ENCODE results near the gene PLCL1.
A peak's percentile ranks its signal among the peaks of the same experiment; 100 is the strongest.

Gene PLCL1

GRCh38 chr2:198036029-198036879, 231.9 kb downstream of the PLCL1 start:
- Histone ChIP-seq H3K27me3 (ENCODE audit: insufficient read depth, poor library complexity, severe bottlenecking) (peaks cover 2% of the 10 kb centered on the region), H3K27ac (replicated peaks) (no peak overlapping the region), H3K4me3 (replicated peaks; ENCODE audit: insufficient read depth, low read length) (no peak overlapping the region)
- TF ChIP-seq, protein P1, sequence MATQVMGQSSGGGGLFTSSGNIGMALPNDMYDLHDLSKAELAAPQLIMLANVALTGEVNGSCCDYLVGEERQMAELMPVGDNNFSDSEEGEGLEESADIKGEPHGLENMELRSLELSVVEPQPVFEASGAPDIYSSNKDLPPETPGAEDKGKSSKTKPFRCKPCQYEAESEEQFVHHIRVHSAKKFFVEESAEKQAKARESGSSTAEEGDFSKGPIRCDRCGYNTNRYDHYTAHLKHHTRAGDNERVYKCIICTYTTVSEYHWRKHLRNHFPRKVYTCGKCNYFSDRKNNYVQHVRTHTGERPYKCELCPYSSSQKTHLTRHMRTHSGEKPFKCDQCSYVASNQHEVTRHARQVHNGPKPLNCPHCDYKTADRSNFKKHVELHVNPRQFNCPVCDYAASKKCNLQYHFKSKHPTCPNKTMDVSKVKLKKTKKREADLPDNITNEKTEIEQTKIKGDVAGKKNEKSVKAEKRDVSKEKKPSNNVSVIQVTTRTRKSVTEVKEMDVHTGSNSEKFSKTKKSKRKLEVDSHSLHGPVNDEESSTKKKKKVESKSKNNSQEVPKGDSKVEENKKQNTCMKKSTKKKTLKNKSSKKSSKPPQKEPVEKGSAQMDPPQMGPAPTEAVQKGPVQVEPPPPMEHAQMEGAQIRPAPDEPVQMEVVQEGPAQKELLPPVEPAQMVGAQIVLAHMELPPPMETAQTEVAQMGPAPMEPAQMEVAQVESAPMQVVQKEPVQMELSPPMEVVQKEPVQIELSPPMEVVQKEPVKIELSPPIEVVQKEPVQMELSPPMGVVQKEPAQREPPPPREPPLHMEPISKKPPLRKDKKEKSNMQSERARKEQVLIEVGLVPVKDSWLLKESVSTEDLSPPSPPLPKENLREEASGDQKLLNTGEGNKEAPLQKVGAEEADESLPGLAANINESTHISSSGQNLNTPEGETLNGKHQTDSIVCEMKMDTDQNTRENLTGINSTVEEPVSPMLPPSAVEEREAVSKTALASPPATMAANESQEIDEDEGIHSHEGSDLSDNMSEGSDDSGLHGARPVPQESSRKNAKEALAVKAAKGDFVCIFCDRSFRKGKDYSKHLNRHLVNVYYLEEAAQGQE (IDR thresholded peaks at IDR 0.05; ENCODE audit: insufficient replicate concordance, low read depth): no peak
- TF ChIP-seq SPI1 (IDR thresholded peaks at IDR 0.05; ENCODE audit: borderline replicate concordance, low read depth) (no peak), GABPA (IDR thresholded peaks at IDR 0.05; ENCODE audit: low read depth) (no peak), POLR2AphosphoS5 (IDR thresholded peaks at IDR 0.05; ENCODE audit: low read depth) (no peak)
- TF ChIP-seq, protein P2, sequence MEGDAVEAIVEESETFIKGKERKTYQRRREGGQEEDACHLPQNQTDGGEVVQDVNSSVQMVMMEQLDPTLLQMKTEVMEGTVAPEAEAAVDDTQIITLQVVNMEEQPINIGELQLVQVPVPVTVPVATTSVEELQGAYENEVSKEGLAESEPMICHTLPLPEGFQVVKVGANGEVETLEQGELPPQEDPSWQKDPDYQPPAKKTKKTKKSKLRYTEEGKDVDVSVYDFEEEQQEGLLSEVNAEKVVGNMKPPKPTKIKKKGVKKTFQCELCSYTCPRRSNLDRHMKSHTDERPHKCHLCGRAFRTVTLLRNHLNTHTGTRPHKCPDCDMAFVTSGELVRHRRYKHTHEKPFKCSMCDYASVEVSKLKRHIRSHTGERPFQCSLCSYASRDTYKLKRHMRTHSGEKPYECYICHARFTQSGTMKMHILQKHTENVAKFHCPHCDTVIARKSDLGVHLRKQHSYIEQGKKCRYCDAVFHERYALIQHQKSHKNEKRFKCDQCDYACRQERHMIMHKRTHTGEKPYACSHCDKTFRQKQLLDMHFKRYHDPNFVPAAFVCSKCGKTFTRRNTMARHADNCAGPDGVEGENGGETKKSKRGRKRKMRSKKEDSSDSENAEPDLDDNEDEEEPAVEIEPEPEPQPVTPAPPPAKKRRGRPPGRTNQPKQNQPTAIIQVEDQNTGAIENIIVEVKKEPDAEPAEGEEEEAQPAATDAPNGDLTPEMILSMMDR (IDR thresholded peaks at IDR 0.05; ENCODE audit: insufficient read depth, low read length): no peak
- DNase-seq (ENCODE audit: low read depth in 1 of 2, low spot score in 1 of 2): no peak

DNA sequence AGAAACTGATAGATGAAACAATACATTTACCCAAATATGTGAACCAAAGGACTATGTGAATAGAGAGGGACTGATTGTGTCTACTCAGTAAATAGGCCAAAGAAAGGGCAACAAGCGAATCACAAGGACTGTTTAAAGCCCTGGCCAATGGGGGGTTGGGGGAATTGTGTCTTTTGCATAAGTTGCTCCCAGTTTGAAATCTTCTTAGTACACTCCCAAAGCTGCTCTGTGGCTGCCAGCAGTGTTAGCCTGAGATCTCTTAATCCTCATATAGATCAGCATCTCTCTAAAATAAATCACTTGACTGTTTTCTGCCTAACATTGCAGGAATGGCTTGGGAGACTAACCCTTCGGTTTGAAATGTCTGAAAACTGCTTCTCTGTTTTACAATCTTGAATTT, 236.4 kb downstream of the PLCL1 start:
- TF ChIP-seq GABPA (IDR thresholded peaks at IDR 0.05; ENCODE audit: low read depth) (no peak), SPI1 (IDR thresholded peaks at IDR 0.05; ENCODE audit: borderline replicate concordance, low read depth) (no peak), POLR2AphosphoS5 (IDR thresholded peaks at IDR 0.05; ENCODE audit: low read depth) (no peak)
- TF ChIP-seq, protein P1 (IDR thresholded peaks at IDR 0.05; ENCODE audit: insufficient replicate concordance, low read depth): no peak
- TF ChIP-seq, protein P2 (IDR thresholded peaks at IDR 0.05; ENCODE audit: insufficient read depth, low read length): no peak
- peaks cover 2% of the 10 kb centered on the region for H3K27me3 ChIP-seq (ENCODE audit: insufficient read depth, poor library complexity, severe bottlenecking)
- H3K4me3 ChIP-seq (replicated peaks; ENCODE audit: insufficient read depth, low read length): no peak overlapping the region
- DNase-seq (ENCODE audit: low read depth in 1 of 2, low spot score in 1 of 2): no peak
- H3K27ac ChIP-seq (replicated peaks): no peak overlapping the region

- TF ChIP-seq SPI1 (IDR thresholded peaks at IDR 0.05; ENCODE audit: borderline replicate concordance, low read depth): peak; percentile 60; the same call in 1 of the 2 replicates
- TF ChIP-seq, protein P1 (IDR thresholded peaks at IDR 0.05; ENCODE audit: insufficient replicate concordance, low read depth): no peak
- Histone ChIP-seq H3K27ac (replicated peaks) (no peak overlapping the region), H3K27me3 (ENCODE audit: insufficient read depth, poor library complexity, severe bottlenecking) (peaks cover under 1% of the 10 kb centered on the region), H3K4me3 (replicated peaks; ENCODE audit: insufficient read depth, low read length) (no peak overlapping the region)
- no peak for DNase-seq (ENCODE audit: low read depth in 1 of 2, low spot score in 1 of 2)
These were observed 237.8 kb downstream of the PLCL1 start for GRCh38 chr2:198042189-198042588.

Data from HL-60 (cell line).